Sigmoid colon (tissue), 4 donors: ENCODE measurements around the gene SYNGAP1.

Source experiments
- CTCF ChIP-seq, 4 experiments: fragments of 450-650 bp in 3 of 4; fragments of 200-600 bp in 1 of 4; IDR thresholded peaks; one replicate each; pipeline ENCODE4 v1.5.1; 2016 to 2019; ENCODE audit warnings: antibody characterized with exemption in 4 of 4, mild to moderate bottlenecking in 3 of 4, moderate library complexity in 2 of 4
- EP300 ChIP-seq, 4 donors: sonication (generic); formaldehyde crosslinking; IDR thresholded peaks; one replicate each; pipeline ENCODE4 v1.6.1; 2017; ENCODE audit warnings: antibody characterized with exemption in 4 of 4
- POLR2A ChIP-seq, 2 donors: fragments of 450-650 bp; IDR thresholded peaks; one replicate each; pipeline ENCODE4 v1.6.1; 2016; ENCODE audit warnings: antibody characterized with exemption in 2 of 2, mild to moderate bottlenecking in 2 of 2, moderate library complexity in 2 of 2

- TF ChIP-seq POLR2A (IDR thresholded peaks at IDR 0.05) (no peak), CTCF (IDR thresholded peaks at IDR 0.05) (no peak), EP300 (IDR thresholded peaks at IDR 0.05) (no peak)
These were observed 32.6 kb downstream of the SYNGAP1 start for GRCh38 chr6:33452496-33452895.
